ENCODE measurements around the gene CFAP299. TPM values are rescaled to one million over a fixed set of nuclear protein-coding genes. Genes with fewer than 3 reads are reported as not detected.
"Not testable (repeated sequence)": the region's sequence is repeated elsewhere in the genome, so short reads cannot be mapped to it uniquely, and the experiment has no call there.

CFAP299 gene
- total and polyA plus RNA-seq, 3 experiments from 2014 or later, result not detected

DNA sequence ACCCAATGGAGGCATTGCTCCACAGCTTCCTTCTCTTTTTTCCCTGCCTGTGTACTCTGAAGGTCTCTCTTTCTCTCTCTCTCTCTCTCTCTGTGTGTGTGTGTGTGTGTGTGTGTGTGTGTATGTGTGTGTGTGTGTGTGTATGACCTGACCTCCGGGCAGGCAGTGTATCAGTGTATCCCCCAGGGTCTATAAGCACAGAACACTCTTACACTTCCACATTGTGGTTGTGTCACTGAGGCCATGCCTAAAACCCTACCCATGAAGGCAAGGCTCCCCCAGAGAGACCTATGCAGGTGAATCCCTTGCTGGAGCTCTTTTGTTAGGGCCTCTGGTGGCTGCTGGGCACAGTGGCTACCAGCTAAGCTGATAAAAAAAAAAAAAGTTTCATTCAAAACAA lies 394.6 kb downstream of the CFAP299 start:
- no peaks in the 10 kb centered on the region for H3K27me3 ChIP-seq (ENCODE audit: insufficient read depth, low read length, poor library complexity, severe bottlenecking)
- Mint-ChIP-seq H3K4me3 (no peak overlapping the region), H3K4me1 (no peaks in the 10 kb centered on the region), H3K27me3 (peaks cover 0 to 3% of the 10 kb centered on the region in 2 donors), H3K9me3 (peaks cover 0 to 4% (median 0%) of the 10 kb centered on the region in 5 donors), H3K27ac (no peak overlapping the region), H3K36me3 (peaks cover 0 to 2% (median 0%) of the 10 kb centered on the region in 3 donors)
- no peak overlapping the region for H3K27ac ChIP-seq (ENCODE audit: low read depth, low read length)
- no peak overlapping the region for H3K4me3 ChIP-seq (ENCODE audit: low read length)
- no peaks in the 10 kb centered on the region for H3K4me1 ChIP-seq (ENCODE audit: insufficient read depth, low read length)
- DNase-seq, result no peak
- POLR2A ChIA-PET, result no interaction called here
- no peaks in the 10 kb centered on the region for H3K36me3 ChIP-seq (ENCODE audit: insufficient read depth, low read length)
- H3K9me3 ChIP-seq (ENCODE audit: low read length), result no peaks in the 10 kb centered on the region
- CTCF ChIA-PET, result no interaction called here

- POLR2A ChIA-PET, result no interaction called here
- Histone ChIP-seq H3K4me1 (ENCODE audit: insufficient read depth, low read length) (no peaks in the 10 kb centered on the region), H3K9me3 (ENCODE audit: low read length) (no peaks in the 10 kb centered on the region), H3K27ac (ENCODE audit: low read depth, low read length) (no peak overlapping the region), H3K27me3 (ENCODE audit: insufficient read depth, low read length, poor library complexity, severe bottlenecking) (no peaks in the 10 kb centered on the region), H3K4me3 (ENCODE audit: low read length) (no peak overlapping the region), H3K36me3 (ENCODE audit: insufficient read depth, low read length) (no peaks in the 10 kb centered on the region)
- Mint-ChIP-seq H3K27me3 (peaks cover 0 to 3% of the 10 kb centered on the region in 2 donors), H3K4me1 (no peaks in the 10 kb centered on the region), H3K9me3 (peaks cover 0 to 5% (median 2%) of the 10 kb centered on the region in 5 donors), H3K4me3 (no peak overlapping the region), H3K36me3 (peaks cover 0 to 2% (median 0%) of the 10 kb centered on the region in 3 donors), H3K27ac (peak overlapping the region in 1 of 8 donors; percentile 62)
- CTCF ChIA-PET, result no interaction called here
- DNase-seq, result no peak
These were observed 395.9 kb downstream of the CFAP299 start for GRCh38 chr4:80731436-80731835.

- Mint-ChIP-seq H3K27me3 (peaks cover 0 to 3% of the 10 kb centered on the region in 2 donors), H3K4me3 (no peak overlapping the region), H3K27ac (no peak overlapping the region), H3K9me3 (peaks cover 0 to 7% (median 6%) of the 10 kb centered on the region in 5 donors), H3K36me3 (peaks cover 0 to 2% (median 0%) of the 10 kb centered on the region in 3 donors), H3K4me1 (no peaks in the 10 kb centered on the region)
- Histone ChIP-seq H3K27ac (ENCODE audit: low read depth, low read length) (no peak overlapping the region), H3K4me3 (ENCODE audit: low read length) (no peak overlapping the region), H3K27me3 (ENCODE audit: insufficient read depth, low read length, poor library complexity, severe bottlenecking) (no peaks in the 10 kb centered on the region), H3K9me3 (ENCODE audit: low read length) (no peaks in the 10 kb centered on the region), H3K36me3 (ENCODE audit: insufficient read depth, low read length) (no peaks in the 10 kb centered on the region), H3K4me1 (ENCODE audit: insufficient read depth, low read length) (no peaks in the 10 kb centered on the region)
- DNase-seq, result no peak
- POLR2A ChIA-PET, result no interaction called here
- CTCF ChIA-PET, result no interaction called here
These were observed 396.5 kb downstream of the CFAP299 start for GRCh38 chr4:80732010-80732409.

- no peak overlapping the region for H3K27ac ChIP-seq (ENCODE audit: low read depth, low read length)
- no peaks in the 10 kb centered on the region for H3K36me3 ChIP-seq (ENCODE audit: insufficient read depth, low read length)
- no peaks in the 10 kb centered on the region for H3K9me3 ChIP-seq (ENCODE audit: low read length)
- POLR2A ChIA-PET, result no interaction called here
- H3K4me3 Mint-ChIP-seq, result no peak overlapping the region
- DNase-seq, result no peak
- CTCF ChIA-PET, result no interaction called here
- peaks cover 27 to 29% (median 28%) of the 10 kb centered on the region in 5 donors for H3K9me3 Mint-ChIP-seq
- no peaks in the 10 kb centered on the region for H3K4me1 Mint-ChIP-seq
- no peaks in the 10 kb centered on the region for H3K27me3 ChIP-seq (ENCODE audit: insufficient read depth, low read length, poor library complexity, severe bottlenecking)
- H3K36me3 Mint-ChIP-seq, result peaks cover 0 to 16% (median 0%) of the 10 kb centered on the region in 3 donors
- H3K4me1 ChIP-seq (ENCODE audit: insufficient read depth, low read length), result no peaks in the 10 kb centered on the region
- H3K27me3 Mint-ChIP-seq, result peaks cover 2 to 3% of the 10 kb centered on the region in 2 donors
- H3K4me3 ChIP-seq (ENCODE audit: low read length), result no peak overlapping the region
- no peak overlapping the region for H3K27ac Mint-ChIP-seq
These were observed 404.8 kb downstream of the CFAP299 start for GRCh38 chr4:80740375-80740774.

- H3K27ac Mint-ChIP-seq; H3K4me1 ChIP-seq (ENCODE audit: insufficient read depth, low read length); H3K27ac ChIP-seq (ENCODE audit: low read depth, low read length); H3K27me3 ChIP-seq (ENCODE audit: insufficient read depth, low read length, poor library complexity, severe bottlenecking); H3K4me1 Mint-ChIP-seq; H3K4me3 Mint-ChIP-seq; H3K36me3 ChIP-seq (ENCODE audit: insufficient read depth, low read length); H3K27me3 Mint-ChIP-seq; CTCF ChIA-PET; H3K9me3 ChIP-seq (ENCODE audit: low read length); POLR2A ChIA-PET; DNase-seq; H3K9me3 Mint-ChIP-seq; H3K4me3 ChIP-seq (ENCODE audit: low read length); H3K36me3 Mint-ChIP-seq: not testable (repeated sequence)
These were observed 414.0 kb downstream of the CFAP299 start for GRCh38 chr4:80749558-80749957.

GRCh38 chr4:80751200-80751599 lies 415.7 kb downstream of the CFAP299 start:
- H3K27ac Mint-ChIP-seq, result no peak overlapping the region
- no peaks in the 10 kb centered on the region for H3K27me3 Mint-ChIP-seq
- H3K36me3 Mint-ChIP-seq, result no peaks in the 10 kb centered on the region
- ChIA-PET CTCF (no interaction called here), POLR2A (no interaction called here)
- Histone ChIP-seq H3K27me3 (ENCODE audit: insufficient read depth, low read length, poor library complexity, severe bottlenecking) (no peaks in the 10 kb centered on the region), H3K4me1 (ENCODE audit: insufficient read depth, low read length) (no peaks in the 10 kb centered on the region), H3K36me3 (ENCODE audit: insufficient read depth, low read length) (no peaks in the 10 kb centered on the region), H3K27ac (ENCODE audit: low read depth, low read length) (no peak overlapping the region), H3K4me3 (ENCODE audit: low read length) (no peak overlapping the region), H3K9me3 (ENCODE audit: low read length) (no peaks in the 10 kb centered on the region)
- H3K4me1 Mint-ChIP-seq, result no peaks in the 10 kb centered on the region
- no peaks in the 10 kb centered on the region for H3K9me3 Mint-ChIP-seq
- DNase-seq, result no peak
- no peak overlapping the region for H3K4me3 Mint-ChIP-seq

GRCh38 chr4:80767944-80768343 lies 432.4 kb downstream of the CFAP299 start:
- CTCF ChIA-PET, result no interaction called here
- no peaks in the 10 kb centered on the region for H3K27me3 ChIP-seq (ENCODE audit: insufficient read depth, low read length, poor library complexity, severe bottlenecking)
- peaks cover 0 to 3% (median 2%) of the 10 kb centered on the region in 5 donors for H3K9me3 Mint-ChIP-seq
- no peak overlapping the region for H3K27ac ChIP-seq (ENCODE audit: low read depth, low read length)
- no peak for DNase-seq
- H3K36me3 Mint-ChIP-seq, result no peaks in the 10 kb centered on the region
- H3K4me1 ChIP-seq (ENCODE audit: insufficient read depth, low read length), result no peaks in the 10 kb centered on the region
- H3K4me1 Mint-ChIP-seq, result no peaks in the 10 kb centered on the region
- POLR2A ChIA-PET, result no interaction called here
- H3K9me3 ChIP-seq (ENCODE audit: low read length), result no peaks in the 10 kb centered on the region
- no peak overlapping the region for H3K4me3 Mint-ChIP-seq
- peaks cover 2 to 4% of the 10 kb centered on the region in 2 donors for H3K27me3 Mint-ChIP-seq
- no peaks in the 10 kb centered on the region for H3K36me3 ChIP-seq (ENCODE audit: insufficient read depth, low read length)
- H3K27ac Mint-ChIP-seq, result no peak overlapping the region
- H3K4me3 ChIP-seq (ENCODE audit: low read length), result no peak overlapping the region

DNA sequence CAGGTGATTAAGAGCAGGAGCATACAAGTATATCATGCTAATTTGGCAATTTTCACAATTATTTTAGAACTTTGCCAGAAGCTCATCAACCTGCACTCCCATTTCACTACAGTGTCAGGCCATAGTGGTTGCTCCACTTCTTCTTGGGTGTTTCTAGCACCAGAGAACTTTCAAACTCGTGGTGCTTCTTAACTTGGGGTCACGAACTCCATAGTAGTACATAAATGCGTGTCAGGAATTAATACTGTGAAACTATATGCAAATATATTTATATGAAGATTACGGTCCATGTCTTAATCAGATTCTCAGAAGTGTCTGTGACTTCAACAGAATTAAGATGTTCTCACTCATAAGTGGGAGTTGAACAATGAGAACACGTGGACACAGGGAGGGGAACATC lies 440.6 kb downstream of the CFAP299 start:
- DNase-seq, result no peak
- H3K27me3 ChIP-seq (ENCODE audit: insufficient read depth, low read length, poor library complexity, severe bottlenecking), result no peaks in the 10 kb centered on the region

GRCh38 chr4:80781431-80781830 lies 445.9 kb downstream of the CFAP299 start:
- no peak overlapping the region for H3K27ac ChIP-seq (ENCODE audit: low read depth, low read length)
- peaks cover 0 to 4% of the 10 kb centered on the region in 2 donors for H3K27me3 Mint-ChIP-seq
- no peaks in the 10 kb centered on the region for H3K9me3 ChIP-seq (ENCODE audit: low read length)
- POLR2A ChIA-PET, result no interaction called here
- no peaks in the 10 kb centered on the region for H3K4me1 Mint-ChIP-seq
- no peaks in the 10 kb centered on the region for H3K36me3 Mint-ChIP-seq
- H3K36me3 ChIP-seq (ENCODE audit: insufficient read depth, low read length), result no peaks in the 10 kb centered on the region
- H3K27me3 ChIP-seq (ENCODE audit: insufficient read depth, low read length, poor library complexity, severe bottlenecking), result no peaks in the 10 kb centered on the region
- H3K4me3 Mint-ChIP-seq, result no peak overlapping the region
- DNase-seq, result no peak
- no peak overlapping the region for H3K4me3 ChIP-seq (ENCODE audit: low read length)
- no peaks in the 10 kb centered on the region for H3K4me1 ChIP-seq (ENCODE audit: insufficient read depth, low read length)
- H3K27ac Mint-ChIP-seq, result no peak overlapping the region
- CTCF ChIA-PET, result no interaction called here
- H3K9me3 Mint-ChIP-seq, result no peaks in the 10 kb centered on the region

More for the DNA sequence above, 440.6 kb downstream of the CFAP299 start:
- Mint-ChIP-seq H3K36me3 (no peaks in the 10 kb centered on the region), H3K9me3 (no peaks in the 10 kb centered on the region), H3K4me3 (no peak overlapping the region), H3K4me1 (no peaks in the 10 kb centered on the region), H3K27me3 (peaks cover 0 to 4% of the 10 kb centered on the region in 2 donors), H3K27ac (peak overlapping the region in 1 of 8 donors; percentile 55)
- Histone ChIP-seq H3K4me3 (ENCODE audit: low read length) (no peak overlapping the region), H3K36me3 (ENCODE audit: insufficient read depth, low read length) (no peaks in the 10 kb centered on the region), H3K4me1 (ENCODE audit: insufficient read depth, low read length) (no peaks in the 10 kb centered on the region), H3K27ac (ENCODE audit: low read depth, low read length) (no peak overlapping the region), H3K9me3 (ENCODE audit: low read length) (no peaks in the 10 kb centered on the region)
- POLR2A ChIA-PET, result no interaction called here
- CTCF ChIA-PET, result no interaction called here

Measured in CD8-positive, alpha-beta memory T cell (primary cell).